Hepatocyte (in vitro differentiated cells): Measurements from ENCODE around the gene CEP164.

Experiments
- CTCF ChIP-seq: fragments of 200-600 bp; sonication (generic); IDR thresholded peaks from 2 replicates; pipeline ENCODE4 v1.5.1; 2016; ENCODE audit warnings: antibody characterized with exemption, mild to moderate bottlenecking; ENCODE audit not compliant: poor library complexity
- EZH2 ChIP-seq: fragments of 200-600 bp; sonication (generic); IDR thresholded peaks from 2 replicates; pipeline ENCODE4 v1.6.1; 2016; ENCODE audit warnings: antibody characterized with exemption, mild to moderate bottlenecking, borderline replicate concordance

DNA sequence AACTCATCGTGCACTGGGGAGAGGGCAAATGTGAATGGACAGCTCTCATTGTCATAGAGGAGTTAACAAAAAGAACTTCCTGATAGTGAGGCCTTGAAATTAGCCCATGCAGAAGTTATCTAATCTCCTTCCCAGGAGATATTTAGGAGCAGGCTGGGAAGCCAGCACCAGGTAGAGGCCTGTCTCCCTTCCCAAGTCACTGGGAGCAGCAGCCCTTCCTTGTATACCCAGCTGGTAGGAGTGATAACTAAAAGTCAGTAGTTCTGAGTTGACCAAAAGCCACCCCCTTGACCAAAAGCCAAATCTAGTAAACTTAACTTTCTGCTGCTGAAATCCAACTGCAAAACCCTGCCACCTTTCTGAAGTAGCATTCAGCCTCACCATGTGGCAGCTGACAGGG is 37.9 kb upstream of the CEP164 start:
- no peak for TF ChIP-seq CTCF
- no peak for TF ChIP-seq EZH2
